GM13976 (cell line): ENCODE data around the gene PGRMC1.

ENCODE experiments used
- DNase-seq: peaks from one replicate; pipeline ENCODE4 v3.0.0; 2012; ENCODE audit warnings: low spot score
- in situ Hi-C: fragments of 300-500 bp; cut with MboI; formaldehyde crosslinking; loops from one replicate; pipeline ENCODE4 v1.12.0; 2022; ENCODE audit warnings: low sequenced_read_pairs, mixed read lengths, inconsistent platforms; ENCODE audit not compliant: unreplicated experiment
- TF ChIP-seq, protein P1 (sequence below): IDR thresholded peaks from 2 replicates; pipeline ENCODE4 v1.5.1; 2012; ENCODE audit warnings: borderline replicate concordance, mild to moderate bottlenecking; ENCODE audit not compliant: insufficient read depth; ENCODE audit errors: extremely low read depth, missing control alignments, control extremely low read depth

PGRMC1 gene

DNA sequence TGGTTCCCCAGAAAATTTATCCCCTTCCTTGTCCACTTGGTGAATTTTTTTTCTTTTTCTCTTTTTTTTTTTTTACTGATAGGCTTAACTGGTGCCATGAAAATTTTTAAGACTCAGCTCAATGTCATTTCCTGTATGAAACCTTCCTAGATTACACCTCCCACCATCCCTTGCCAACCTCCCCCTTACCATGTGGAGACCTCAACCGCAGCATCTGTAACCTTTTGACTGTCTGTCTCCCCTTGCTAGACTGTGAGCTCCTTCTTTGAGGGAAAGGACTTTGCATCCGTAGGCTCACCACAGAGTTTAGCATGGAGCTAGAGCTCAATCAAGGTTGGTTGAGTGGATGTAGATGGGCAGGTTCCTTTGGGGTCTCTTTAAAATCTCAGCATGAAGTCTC lies 5.2 kb upstream of the PGRMC1 start:
- TF ChIP-seq, protein P1, sequence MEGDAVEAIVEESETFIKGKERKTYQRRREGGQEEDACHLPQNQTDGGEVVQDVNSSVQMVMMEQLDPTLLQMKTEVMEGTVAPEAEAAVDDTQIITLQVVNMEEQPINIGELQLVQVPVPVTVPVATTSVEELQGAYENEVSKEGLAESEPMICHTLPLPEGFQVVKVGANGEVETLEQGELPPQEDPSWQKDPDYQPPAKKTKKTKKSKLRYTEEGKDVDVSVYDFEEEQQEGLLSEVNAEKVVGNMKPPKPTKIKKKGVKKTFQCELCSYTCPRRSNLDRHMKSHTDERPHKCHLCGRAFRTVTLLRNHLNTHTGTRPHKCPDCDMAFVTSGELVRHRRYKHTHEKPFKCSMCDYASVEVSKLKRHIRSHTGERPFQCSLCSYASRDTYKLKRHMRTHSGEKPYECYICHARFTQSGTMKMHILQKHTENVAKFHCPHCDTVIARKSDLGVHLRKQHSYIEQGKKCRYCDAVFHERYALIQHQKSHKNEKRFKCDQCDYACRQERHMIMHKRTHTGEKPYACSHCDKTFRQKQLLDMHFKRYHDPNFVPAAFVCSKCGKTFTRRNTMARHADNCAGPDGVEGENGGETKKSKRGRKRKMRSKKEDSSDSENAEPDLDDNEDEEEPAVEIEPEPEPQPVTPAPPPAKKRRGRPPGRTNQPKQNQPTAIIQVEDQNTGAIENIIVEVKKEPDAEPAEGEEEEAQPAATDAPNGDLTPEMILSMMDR: no peak
- in situ Hi-C loops: no loop called here
- DNase-seq: no peak

DNA sequence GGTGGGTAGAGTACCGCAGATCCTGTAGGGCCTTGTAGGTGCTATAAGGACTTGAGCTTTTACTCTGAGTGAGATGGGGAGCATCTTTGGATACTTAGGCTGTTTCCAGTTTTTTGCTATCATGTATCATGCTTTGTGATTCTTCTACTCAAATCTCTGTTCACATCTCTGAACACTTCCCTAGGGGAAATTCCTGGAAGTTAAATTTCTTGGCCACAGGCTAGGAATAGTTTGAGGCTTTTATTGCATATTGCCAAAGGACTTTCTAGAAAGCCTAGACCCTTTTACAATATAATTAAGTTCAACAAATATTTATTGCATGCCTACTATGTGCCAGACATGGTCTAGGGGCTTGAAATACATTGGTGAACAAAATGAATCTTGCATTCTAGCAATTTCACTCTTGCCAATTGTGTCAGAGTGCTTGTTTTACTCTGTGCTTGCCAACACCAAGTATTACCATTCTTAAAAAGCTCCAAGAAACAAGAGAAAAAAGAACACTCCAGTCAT lies 4.1 kb upstream of the PGRMC1 start:
- TF ChIP-seq, protein P1: no peak
- in situ Hi-C loops: no loop called here
- no peak for DNase-seq

DNA sequence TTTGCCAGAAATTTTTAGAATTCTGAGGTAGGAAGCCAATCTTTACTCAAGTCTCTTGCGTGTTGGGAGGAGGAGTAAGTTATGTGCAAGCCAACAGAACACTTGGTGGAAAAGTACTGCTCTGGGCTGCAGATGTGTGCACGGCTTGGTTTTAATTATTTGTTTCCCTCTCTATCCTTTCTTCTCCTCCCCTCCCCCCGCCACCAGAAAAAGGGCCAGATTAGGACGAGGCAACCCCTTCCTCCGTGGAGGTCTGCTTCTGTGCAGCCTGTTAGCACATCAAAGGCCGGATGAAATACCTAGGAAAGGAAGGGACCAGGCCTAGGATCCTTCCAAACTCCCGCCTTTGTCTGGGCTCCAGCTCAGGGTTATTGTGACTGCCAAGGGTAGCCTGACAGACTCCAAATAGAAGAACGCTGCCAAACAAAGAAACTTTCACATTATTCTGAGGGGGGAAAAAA lies 1.0 kb upstream of the PGRMC1 start:
- TF ChIP-seq, protein P1: no peak
- DNase-seq: no peak
- in situ Hi-C loops: no loop called here

DNA sequence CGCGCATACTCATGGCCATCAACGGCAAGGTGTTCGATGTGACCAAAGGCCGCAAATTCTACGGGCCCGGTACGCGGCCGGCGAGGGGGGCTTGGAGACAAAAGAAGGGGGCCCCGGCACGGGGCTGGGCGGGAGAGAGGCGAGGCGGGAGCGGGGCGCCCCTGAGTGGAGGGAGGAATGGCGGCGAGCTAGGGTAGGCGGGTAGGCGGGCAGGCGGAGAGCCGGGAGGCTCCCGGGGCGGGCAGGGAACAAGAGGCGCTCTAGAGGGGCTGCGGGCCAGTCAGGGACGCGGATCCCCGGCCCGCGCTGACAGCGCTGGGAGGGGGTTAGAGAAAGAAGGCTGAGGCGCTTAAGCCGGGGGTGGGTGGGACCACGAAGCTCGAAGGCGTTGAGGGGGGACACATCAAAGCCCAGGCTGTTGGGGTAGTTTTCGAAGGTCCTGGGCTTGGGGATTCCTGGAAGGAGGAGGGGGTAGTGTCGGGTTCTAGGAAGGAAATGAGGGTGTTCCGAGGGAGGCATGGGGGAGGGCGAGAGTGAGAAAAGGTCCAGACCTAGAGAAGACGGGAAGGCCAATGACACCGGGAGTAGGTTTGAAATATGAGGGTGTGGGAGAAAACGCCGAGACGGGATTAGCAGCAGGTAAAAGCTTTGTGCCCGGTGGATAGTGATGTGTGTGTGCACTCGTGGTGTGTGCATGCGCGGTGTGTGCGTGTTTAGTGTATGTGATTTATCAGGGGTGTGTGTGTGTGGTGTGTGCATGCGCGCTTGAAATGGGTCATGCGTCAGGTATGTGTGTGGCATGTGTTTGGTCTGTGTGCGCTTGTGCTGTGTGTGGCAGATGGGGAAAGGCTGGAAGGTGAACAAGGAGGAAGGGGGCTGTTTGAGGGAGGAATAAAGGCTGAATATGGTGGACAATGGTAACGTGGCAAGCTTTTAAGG lies 807 bp downstream of the PGRMC1 start:
- no peak for DNase-seq
- TF ChIP-seq, protein P1: no peak
- in situ Hi-C loops: no loop called here

DNA sequence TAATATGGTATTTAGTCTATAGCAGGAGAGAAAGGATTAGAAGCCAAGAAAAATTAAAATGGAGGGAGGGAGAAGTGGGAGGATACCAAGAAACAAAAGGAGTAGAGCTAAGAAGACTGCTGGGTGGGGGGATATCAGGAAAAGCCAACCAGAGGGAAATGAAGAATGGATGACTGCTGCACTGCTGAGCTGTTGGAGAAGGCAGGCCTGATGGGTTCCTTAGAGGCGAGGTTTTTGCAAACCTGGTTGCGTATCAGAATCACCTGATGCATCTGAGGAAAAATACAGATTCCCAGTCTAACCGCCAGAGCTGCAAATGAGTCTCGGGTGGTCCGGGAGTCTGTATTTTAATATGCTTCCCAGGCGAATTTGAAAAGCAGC lies 1.5 kb downstream of the PGRMC1 start:
- in situ Hi-C loops: no loop called here
- TF ChIP-seq, protein P1: no peak
- no peak for DNase-seq

DNA sequence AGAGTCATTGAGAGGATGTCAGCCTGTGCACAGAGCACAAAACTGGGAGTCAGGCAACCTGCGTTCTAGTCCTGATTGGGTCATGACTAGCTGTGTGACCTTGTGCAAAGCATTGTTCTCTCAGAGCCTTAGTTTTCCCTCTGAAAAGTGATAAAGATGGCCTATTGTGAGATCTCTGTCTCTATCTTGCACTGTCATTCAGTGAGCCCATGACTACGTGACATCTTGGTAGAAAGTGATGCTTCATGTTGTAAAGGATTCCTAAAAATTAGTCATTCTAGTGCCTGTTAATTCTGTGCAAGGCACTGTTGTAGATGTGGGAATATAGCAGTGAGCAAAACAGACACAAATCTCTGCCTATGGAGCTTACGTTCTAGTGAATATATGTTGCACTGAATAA lies 2.5 kb downstream of the PGRMC1 start:
- in situ Hi-C loops: no loop called here
- TF ChIP-seq, protein P1: no peak
- DNase-seq: no peak
